HG03521 (cell line): ENCODE data around the gene VSIG8.
"Not testable (repeated sequence)": the region's sequence is repeated elsewhere in the genome, so short reads cannot be mapped to it uniquely, and the experiment has no call there.

Experiments
- ATAC-seq: cut with Tn5 transposase; IDR thresholded peaks from one replicate; pipeline ENCODE4 v1.9.1; 2021; ENCODE audit warnings: mild to moderate bottlenecking, moderate library complexity; ENCODE audit not compliant: unreplicated experiment

Gene VSIG8, protein sequence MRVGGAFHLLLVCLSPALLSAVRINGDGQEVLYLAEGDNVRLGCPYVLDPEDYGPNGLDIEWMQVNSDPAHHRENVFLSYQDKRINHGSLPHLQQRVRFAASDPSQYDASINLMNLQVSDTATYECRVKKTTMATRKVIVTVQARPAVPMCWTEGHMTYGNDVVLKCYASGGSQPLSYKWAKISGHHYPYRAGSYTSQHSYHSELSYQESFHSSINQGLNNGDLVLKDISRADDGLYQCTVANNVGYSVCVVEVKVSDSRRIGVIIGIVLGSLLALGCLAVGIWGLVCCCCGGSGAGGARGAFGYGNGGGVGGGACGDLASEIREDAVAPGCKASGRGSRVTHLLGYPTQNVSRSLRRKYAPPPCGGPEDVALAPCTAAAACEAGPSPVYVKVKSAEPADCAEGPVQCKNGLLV

GRCh38 chr1:159862557-159862956, at the start of gene VSIG8:
VSIG8 (minus strand) TSS chr1:159862657; CDS start chr1:159862521, 136 bp downstream.
- ATAC-seq: no peak

DNA sequence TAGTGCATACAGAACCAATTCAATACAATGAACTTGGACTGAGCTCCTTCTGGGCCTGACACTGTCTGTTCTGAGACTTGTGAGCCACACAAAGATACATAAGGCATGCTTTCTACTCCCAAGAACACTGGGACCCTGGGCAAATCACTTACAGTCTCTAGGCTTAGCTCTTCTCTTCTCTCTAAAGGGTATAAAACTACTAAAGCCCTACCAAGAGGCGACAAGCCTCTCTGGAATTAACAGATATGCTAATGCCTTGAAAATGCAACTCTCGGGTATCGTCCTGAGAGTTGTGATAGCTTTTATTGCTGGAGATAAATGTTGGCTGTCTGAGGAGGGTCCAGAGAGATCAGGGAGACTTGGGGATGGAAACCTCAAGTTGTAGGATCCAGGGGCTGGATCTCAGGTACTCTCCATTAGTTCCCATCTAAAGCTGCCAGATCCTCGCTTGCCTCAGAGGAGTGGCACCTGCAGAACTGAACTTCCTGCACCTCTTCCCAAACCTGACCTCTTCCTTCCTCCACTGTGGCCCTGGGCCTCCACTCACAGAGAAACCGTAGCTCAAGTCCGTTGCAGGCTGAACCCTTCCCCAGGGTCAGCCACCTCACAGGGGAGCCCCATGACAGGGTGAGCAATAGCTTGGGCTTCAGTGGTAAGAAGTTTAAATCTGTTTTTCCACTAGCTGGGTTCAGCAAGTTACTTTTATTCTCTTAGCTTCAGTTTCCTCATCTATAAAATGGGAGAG, 49.0 kb upstream of the VSIG8 start:
- no peak for ATAC-seq

GRCh38 chr1:159908031-159908940, 45.8 kb upstream of the VSIG8 start:
- no peak for ATAC-seq

DNA sequence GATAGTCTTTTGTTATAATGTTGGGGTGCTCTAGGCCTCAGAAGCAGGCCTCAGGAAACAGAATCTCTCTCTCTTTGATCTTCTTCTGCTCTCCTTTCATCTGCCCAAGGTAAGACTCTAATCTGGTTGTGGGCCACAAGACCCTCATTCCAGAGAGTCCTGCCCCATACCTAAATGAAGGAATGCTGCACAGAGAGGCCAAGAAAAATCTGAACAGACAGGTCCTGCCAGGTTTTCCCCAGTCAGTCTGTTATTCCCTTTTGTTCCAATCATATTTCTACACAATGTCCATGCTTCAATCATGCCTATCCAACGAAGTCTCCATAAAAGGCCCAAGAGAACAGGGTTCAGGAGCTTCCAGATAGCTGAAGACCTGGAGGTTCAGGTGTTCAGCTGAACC, 44.5 kb upstream of the VSIG8 start:
- no peak for ATAC-seq

DNA sequence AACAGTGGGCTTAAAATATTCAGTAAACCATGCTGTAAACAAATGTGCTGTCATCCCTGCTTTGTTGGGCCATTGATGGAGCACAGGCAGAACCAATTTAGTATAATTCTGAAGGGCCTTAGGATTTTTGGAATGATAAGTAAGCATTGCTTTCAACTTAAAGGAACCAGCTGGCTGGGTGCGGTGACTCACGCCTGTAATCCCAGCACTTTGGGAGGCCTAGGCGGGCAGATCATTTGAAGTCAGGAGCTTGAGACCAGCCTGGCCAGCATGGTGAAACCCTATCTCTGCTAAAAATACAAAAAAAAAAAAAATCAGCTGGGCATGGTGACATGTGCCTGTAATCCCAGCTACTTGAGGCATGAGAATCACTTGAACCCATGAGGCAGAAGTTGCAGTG, 41.6 kb upstream of the VSIG8 start:
- ATAC-seq: not testable (repeated sequence)

DNA sequence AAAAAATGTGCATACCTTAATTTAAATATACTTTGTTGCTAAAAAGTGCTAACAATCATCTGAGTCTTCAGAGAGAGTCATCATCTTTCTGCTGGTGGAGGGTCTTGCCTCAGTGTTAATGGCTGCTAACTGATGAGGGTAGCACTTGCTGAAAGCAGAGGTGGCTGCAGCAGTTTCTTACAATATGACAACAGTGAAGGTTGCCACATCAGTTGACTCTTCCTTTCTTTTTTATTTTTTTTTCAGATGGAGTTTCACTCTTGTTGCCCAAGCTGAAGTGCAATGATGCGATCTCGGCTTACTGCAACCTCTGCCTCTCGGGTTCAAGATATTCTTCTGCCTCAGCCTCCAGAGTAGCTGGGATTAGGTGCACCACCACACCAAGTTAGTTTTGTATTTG, 40.1 kb upstream of the VSIG8 start:
- no peak for ATAC-seq

- ATAC-seq: no peak
Observed at GRCh38 chr1:159900755-159901360, 38.4 kb upstream of the VSIG8 start.

GRCh38 chr1:159900086-159900680, 37.7 kb upstream of the VSIG8 start, which contains the start of gene CFAP45:
CFAP45 (minus strand) TSS chr1:159900165; CDS start chr1:159900098, 67 bp downstream.
- peak; percentile 58 for ATAC-seq

DNA sequence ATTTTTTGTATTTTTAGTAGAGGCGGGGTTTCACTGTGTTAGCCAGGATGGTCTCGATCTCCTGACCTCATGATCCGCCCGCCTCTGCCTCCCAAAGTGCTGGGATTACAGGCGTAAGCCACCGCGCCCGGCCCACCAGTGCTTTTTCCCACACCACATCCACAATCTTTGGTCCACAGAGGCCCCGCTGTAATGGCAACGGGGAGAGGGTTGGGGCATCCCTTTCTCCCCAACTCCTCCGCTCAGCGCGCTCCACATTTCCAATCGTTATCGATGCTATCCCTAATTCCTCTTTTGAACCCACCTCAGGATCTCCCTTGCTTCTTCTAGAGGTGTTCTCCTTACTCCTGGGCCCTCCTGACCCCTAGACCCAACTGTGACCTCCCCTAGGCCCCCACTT, 37.2 kb upstream of the VSIG8 start:
- not testable (repeated sequence) for ATAC-seq

- no peak for ATAC-seq
Observed at GRCh38 chr1:159898527-159898926, 36.1 kb upstream of the VSIG8 start.

- ATAC-seq: no peak
Observed at GRCh38 chr1:159897962-159898361, 35.5 kb upstream of the VSIG8 start.

DNA sequence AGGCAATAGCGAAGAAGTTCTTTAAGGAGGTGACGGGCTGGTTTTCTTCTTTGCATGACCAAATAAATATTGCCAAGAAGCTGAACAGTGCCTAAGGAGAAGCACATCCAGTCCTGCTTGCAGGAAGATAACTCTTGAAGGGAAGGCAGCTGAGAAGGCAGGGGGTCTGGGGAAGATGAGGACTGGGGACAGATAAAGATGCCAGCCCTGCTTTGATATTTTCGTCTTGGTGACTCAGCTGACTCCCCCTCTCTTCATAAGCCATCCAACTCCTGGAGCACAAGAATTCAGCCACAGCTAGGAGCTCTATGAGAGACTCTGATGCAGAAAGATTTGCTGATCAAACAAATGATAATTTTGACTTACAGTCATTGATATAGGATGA, 34.1 kb upstream of the VSIG8 start:
- no peak for ATAC-seq

GRCh38 chr1:159895836-159896545, 33.5 kb upstream of the VSIG8 start:
- no peak for ATAC-seq

- ATAC-seq: no peak
Observed at GRCh38 chr1:159895286-159895685, 32.8 kb upstream of the VSIG8 start.

DNA sequence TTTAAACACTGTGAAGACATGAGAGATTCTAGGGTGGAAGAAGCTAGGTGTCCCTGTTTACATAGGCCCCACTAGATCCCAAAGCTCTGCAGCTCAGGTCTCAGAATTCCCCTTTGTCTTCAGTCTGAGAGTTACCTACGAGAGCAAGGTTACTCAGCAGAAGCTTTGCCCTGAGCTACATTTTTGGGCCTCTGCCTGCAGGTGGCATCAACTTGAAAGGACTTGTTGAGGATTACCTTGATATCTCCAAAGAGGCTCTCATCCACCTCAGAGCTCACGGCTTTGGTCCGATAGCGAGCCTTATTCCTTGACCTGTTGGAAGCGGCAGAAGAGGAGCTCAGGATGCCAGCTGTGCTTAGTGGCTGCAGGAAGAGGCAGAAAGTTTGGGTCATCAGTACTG, 30.5 kb upstream of the VSIG8 start:
- no peak for ATAC-seq

DNA sequence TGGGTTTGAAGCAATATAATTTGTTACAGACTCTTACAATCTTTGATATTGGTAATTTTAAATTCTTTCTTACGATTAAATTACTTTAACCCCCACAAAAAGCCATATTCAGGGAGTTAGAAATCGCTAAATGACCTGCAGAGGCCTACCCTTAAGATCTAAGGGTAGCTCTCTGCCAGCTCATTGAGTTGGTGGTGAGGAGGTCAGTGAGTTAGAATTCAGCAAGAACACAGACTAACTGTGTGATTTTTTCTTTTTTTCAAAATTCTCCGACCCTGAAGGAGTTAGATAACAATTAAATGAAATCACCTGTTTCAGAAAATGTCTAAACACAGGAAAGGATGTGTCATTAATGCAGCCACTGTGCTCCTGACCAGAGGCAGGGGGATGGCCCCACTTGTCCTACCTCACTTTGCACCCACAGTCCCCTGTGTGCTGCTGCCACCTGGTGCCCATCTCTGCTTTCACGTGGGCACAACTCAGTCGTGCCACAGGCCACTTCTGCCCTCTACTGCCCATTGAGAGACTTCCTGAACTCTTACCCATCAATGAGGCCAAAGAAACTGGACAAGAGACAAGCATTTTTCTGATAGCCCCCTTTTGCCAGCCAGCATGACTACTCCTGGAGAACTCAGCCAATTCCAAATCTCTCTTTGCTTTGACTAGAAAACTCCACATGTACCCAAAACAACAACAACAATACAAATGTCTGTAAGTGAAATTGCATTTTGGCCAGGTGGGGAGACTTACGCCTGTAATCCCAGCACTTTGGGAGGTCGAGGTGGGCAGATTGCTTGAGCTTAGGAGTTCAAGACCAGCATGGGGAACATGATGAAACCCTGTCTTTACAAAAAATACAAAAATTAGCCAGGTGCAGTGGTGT, 29.1 kb upstream of the VSIG8 start:
- ATAC-seq: no peak

GRCh38 chr1:159890390-159890789, 27.9 kb upstream of the VSIG8 start:
- ATAC-seq: no peak

- peak; percentile 86 for ATAC-seq
Observed at GRCh38 chr1:159889821-159890252, 27.4 kb upstream of the VSIG8 start.

- ATAC-seq: no peak
Observed at GRCh38 chr1:159889202-159889601, 26.7 kb upstream of the VSIG8 start.
